IPS-NIHi11 (cell line): Measurements from ENCODE around the gene STRIP1.

Experiments
- DNase-seq: peaks from one replicate; pipeline ENCODE4 v3.0.0; 2012; ENCODE audit warnings: mixed read lengths, low spot score

STRIP1 gene

DNA sequence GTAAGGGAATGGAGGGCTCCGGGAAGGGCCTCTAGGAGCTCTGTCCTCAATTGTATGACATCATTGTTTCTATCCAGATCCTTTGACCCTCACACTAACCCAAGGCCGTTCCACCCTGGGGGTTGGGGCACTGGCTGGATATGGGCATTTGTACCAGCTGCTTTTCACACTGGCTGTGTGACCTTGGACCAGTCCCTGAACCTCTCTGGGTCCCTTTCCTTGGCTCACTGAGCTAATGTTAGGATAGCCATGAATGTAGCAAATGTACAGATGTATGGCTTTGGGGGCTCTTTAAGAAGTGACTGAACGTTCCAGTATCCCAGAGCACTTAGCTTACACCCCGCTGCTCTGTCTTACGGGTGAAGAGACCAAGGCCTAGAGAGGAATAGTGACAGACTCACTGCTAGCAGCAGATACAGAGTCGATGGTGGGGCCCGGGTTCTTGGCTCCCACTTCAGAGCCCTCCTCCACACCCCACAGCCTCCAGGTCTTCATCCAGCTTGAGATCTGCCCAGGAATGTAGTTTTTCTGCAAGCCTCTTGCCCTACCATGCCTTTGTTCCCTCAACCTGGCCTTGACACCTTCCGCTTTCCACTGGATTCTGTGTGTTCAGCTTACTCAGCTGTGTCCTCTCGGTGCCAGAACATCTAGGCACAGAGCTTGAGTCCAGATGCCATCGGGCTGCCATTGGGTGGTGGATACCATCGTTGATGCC is 63.2 kb downstream of the STRIP1 start:
- no peak for DNase-seq

- no peak for DNase-seq
Observed at GRCh38 chr1:110098222-110099026, 64.0 kb downstream of the STRIP1 start.

DNA sequence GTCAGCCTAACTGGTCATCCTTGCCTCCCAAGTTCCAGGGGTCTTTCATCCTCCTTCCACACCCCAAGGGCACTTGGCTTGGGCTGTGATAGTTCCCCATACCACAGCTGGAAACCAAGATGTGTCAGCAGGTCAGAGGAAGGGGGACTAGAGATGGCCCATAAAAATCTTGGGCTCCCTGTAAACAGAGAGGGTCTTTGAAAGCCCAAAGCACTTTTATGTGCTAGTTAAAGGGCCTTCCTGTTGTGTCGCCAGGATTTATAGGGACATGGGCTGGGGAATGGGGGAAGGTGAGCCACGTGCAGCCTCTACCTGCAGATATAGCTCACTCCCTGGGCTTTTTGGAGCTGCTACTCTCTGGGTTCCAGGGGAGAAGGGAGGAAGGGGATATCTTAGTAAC is 65.9 kb downstream of the STRIP1 start:
- DNase-seq = no peak

DNA sequence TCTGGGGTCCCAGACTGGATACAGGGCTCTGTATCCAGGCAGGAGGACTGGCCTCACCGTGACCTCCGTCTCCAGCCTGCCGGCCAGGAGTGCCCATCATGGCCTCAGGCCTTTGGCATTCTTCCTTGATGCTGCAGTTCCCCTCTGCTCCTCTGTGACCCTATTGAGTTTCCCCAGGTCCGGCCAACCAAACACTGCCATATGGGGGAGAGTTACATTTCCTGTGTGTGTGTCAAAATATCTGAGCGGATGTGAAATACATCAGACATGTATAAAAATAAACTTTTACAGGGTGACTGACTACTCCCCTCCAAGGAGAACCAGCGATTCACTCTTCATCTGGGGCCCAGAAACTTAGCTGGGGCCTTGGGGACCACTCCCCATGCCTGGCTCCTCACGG is 67.7 kb downstream of the STRIP1 start:
- no peak for DNase-seq
